Activated CD4-positive, CD25-positive, alpha-beta regulatory T cell treated with anti-CD3 and anti-CD28 coated beads, Interleukin-2, amount 50 U/mL, for 16 hours (primary cell): Measurements from ENCODE around the gene PLCB4.

Source experiments
- DNase-seq: peaks from one replicate; pipeline ENCODE4 v3.0.0-alpha.2; 2020; ENCODE audit warnings: low read depth, low spot score

PLCB4 gene

GRCh38 chr20:9400171-9401025, 331.5 kb downstream of the PLCB4 start:
- no peak for DNase-seq

- DNase-seq = no peak
Measured at GRCh38 chr20:9401371-9401770, 332.5 kb downstream of the PLCB4 start.

- DNase-seq = no peak
Measured at GRCh38 chr20:9402141-9402540, 333.3 kb downstream of the PLCB4 start.

- no peak for DNase-seq
Measured at GRCh38 chr20:9402546-9402945, 333.7 kb downstream of the PLCB4 start.

- DNase-seq = no peak
Measured at GRCh38 chr20:9403448-9403847, 334.6 kb downstream of the PLCB4 start.

GRCh38 chr20:9407805-9408421, 339.0 kb downstream of the PLCB4 start:
- DNase-seq = no peak

GRCh38 chr20:9408422-9409300, 339.8 kb downstream of the PLCB4 start:
- DNase-seq = no peak

- DNase-seq = no peak
Measured at GRCh38 chr20:9409352-9409751, 340.5 kb downstream of the PLCB4 start.

- no peak for DNase-seq
Measured at GRCh38 chr20:9409981-9410380, 341.1 kb downstream of the PLCB4 start.

- DNase-seq = no peak
Measured at GRCh38 chr20:9411833-9412232, 342.9 kb downstream of the PLCB4 start.

GRCh38 chr20:9412309-9412708, 343.4 kb downstream of the PLCB4 start:
- no peak for DNase-seq

GRCh38 chr20:9413001-9413400, 344.1 kb downstream of the PLCB4 start:
- DNase-seq = no peak

- DNase-seq = no peak
Measured at GRCh38 chr20:9415426-9415825, 346.5 kb downstream of the PLCB4 start.

GRCh38 chr20:9416421-9416820, 347.5 kb downstream of the PLCB4 start:
- no peak for DNase-seq

GRCh38 chr20:9417665-9418064, 348.8 kb downstream of the PLCB4 start:
- no peak for DNase-seq

GRCh38 chr20:9422321-9423057, 353.6 kb downstream of the PLCB4 start:
- no peak for DNase-seq

GRCh38 chr20:9424551-9424950, 355.7 kb downstream of the PLCB4 start:
- no peak for DNase-seq

- DNase-seq = no peak
Measured at GRCh38 chr20:9427430-9428291, 358.8 kb downstream of the PLCB4 start.

GRCh38 chr20:9428292-9428607, 359.4 kb downstream of the PLCB4 start:
- DNase-seq = no peak

GRCh38 chr20:9439806-9440205, 370.9 kb downstream of the PLCB4 start:
- DNase-seq = no peak

GRCh38 chr20:9440892-9441291, 372.0 kb downstream of the PLCB4 start:
- DNase-seq = no peak
